ENCODE results near the gene GAN. TPM values are rescaled to one million over a fixed set of nuclear protein-coding genes. Genes with fewer than 3 reads are reported as not detected.

Gene GAN
- total and polyA plus RNA-seq, 2 experiments from 2014 or later: 1.6 to 5.7 TPM

- WGBS, 2 experiments (ENCODE audit: low coverage in 1 of 2, low lambda C conversion rate in 2 of 2, missing lambda C conversion rate in 2 of 2): 84 to 92% methylated on average over 7 of the region's 7 CpGs
- no peak overlapping the region for H3K4me2 ChIP-seq (ENCODE audit: unreplicated experiment)
- DNase-seq: peak; percentile 0
- no peaks in the 10 kb centered on the region for H3K36me3 ChIP-seq (ENCODE audit: low read depth)
- no peak overlapping the region for H3K9ac ChIP-seq
- no peak overlapping the region for H3K4me3 ChIP-seq
- peaks cover 28% of the 10 kb centered on the region for H3K4me1 ChIP-seq (ENCODE audit: insufficient read depth)
- in situ Hi-C loops (cut with MboI): no loop called here
- no peaks in the 10 kb centered on the region for H3K9me3 ChIP-seq (ENCODE audit: low read depth)
- H4K20me1 ChIP-seq (ENCODE audit: insufficient read depth): no peaks in the 10 kb centered on the region
- H2AFZ ChIP-seq: no peak overlapping the region
- H3F3A ChIP-seq (ENCODE audit: insufficient read depth): peaks cover 24% of the 10 kb centered on the region
- peaks cover 70% of the 10 kb centered on the region for H3K79me2 ChIP-seq (ENCODE audit: insufficient read depth)
- no peak overlapping the region for H3K27ac ChIP-seq
- H3K27me3 ChIP-seq (replicated peaks; ENCODE audit: insufficient read depth): no peaks in the 10 kb centered on the region
- H3K9me2 ChIP-seq (ENCODE audit: insufficient read depth): no peaks in the 10 kb centered on the region
- TF ChIP-seq EZH2 (IDR thresholded peaks at IDR 0.05; ENCODE audit: insufficient read depth, poor library complexity, severe bottlenecking) (no peak), EZH2phosphoT487 (IDR thresholded peaks at IDR 0.05; ENCODE audit: insufficient read depth, low read depth) (no peak)
Observed at GRCh38 chr16:81318711-81319110, 3.9 kb downstream of the GAN start.

- no peak overlapping the region for H2AFZ ChIP-seq
- H3K9ac ChIP-seq: 0 out of 2 replicates have a peak overlapping the region, but pooled peaks have one; percentile 5
- no peaks in the 10 kb centered on the region for H3K27me3 ChIP-seq (replicated peaks; ENCODE audit: insufficient read depth)
- H4K20me1 ChIP-seq (ENCODE audit: insufficient read depth): no peaks in the 10 kb centered on the region
- TF ChIP-seq EZH2phosphoT487 (IDR thresholded peaks at IDR 0.05; ENCODE audit: insufficient read depth, low read depth) (no peak), EZH2 (IDR thresholded peaks at IDR 0.05; ENCODE audit: insufficient read depth, poor library complexity, severe bottlenecking) (no peak)
- 57 to 62% methylated on average over 6 of the region's 6 CpGs for WGBS, 2 experiments (ENCODE audit: low coverage in 1 of 2, low lambda C conversion rate in 2 of 2, missing lambda C conversion rate in 2 of 2)
- H3K4me1 ChIP-seq (ENCODE audit: insufficient read depth): peaks cover 26% of the 10 kb centered on the region
- DNase-seq: peak; percentile 79
- H3K27ac ChIP-seq: peak overlapping the region; percentile 52
- in situ Hi-C loops (cut with MboI): no loop called here
- no peaks in the 10 kb centered on the region for H3K9me3 ChIP-seq (ENCODE audit: low read depth)
- H3K79me2 ChIP-seq (ENCODE audit: insufficient read depth): peaks cover 70% of the 10 kb centered on the region
- H3K9me2 ChIP-seq (ENCODE audit: insufficient read depth): no peaks in the 10 kb centered on the region
- H3F3A ChIP-seq (ENCODE audit: insufficient read depth): peaks cover 24% of the 10 kb centered on the region
- peak overlapping the region; percentile 15 for H3K4me3 ChIP-seq
- no peaks in the 10 kb centered on the region for H3K36me3 ChIP-seq (ENCODE audit: low read depth)
- peak overlapping the region; percentile 57 for H3K4me2 ChIP-seq (ENCODE audit: unreplicated experiment)
Observed at GRCh38 chr16:81319221-81319912, 4.6 kb downstream of the GAN start.

DNA sequence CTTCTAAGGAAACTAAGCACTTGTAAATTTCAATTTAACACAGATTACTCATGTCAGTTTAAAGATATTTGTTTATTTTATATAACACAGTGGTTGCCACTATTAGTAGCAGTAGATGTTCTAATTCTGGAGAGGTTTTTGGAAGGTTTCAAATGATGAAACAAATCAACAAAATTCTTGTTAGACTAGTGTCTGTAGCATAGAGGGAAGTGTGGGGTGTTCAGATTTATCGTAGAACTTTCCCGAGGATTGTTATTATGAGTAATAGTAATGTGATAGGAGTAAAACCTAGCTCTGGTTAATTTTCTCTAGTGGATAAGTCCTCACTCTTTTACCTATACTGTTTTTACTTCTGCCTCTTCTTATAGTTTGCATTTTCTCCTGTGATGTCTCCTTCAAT lies 6.3 kb downstream of the GAN start:
- Histone ChIP-seq H3K27me3 (replicated peaks; ENCODE audit: insufficient read depth) (no peaks in the 10 kb centered on the region), H2AFZ (no peak overlapping the region), H3K4me3 (no peak overlapping the region), H3K79me2 (ENCODE audit: insufficient read depth) (peaks cover 86% of the 10 kb centered on the region), H3K4me1 (ENCODE audit: insufficient read depth) (peaks cover 26% of the 10 kb centered on the region), H3K9ac (no peak overlapping the region), H3K27ac (no peak overlapping the region), H3K36me3 (ENCODE audit: low read depth) (no peaks in the 10 kb centered on the region), H3K9me3 (ENCODE audit: low read depth) (no peaks in the 10 kb centered on the region), H3K4me2 (ENCODE audit: unreplicated experiment) (no peak overlapping the region), H4K20me1 (ENCODE audit: insufficient read depth) (no peaks in the 10 kb centered on the region), H3F3A (ENCODE audit: insufficient read depth) (peaks cover 21% of the 10 kb centered on the region), H3K9me2 (ENCODE audit: insufficient read depth) (no peaks in the 10 kb centered on the region)
- TF ChIP-seq EZH2phosphoT487 (IDR thresholded peaks at IDR 0.05; ENCODE audit: insufficient read depth, low read depth): no peak
- TF ChIP-seq EZH2 (IDR thresholded peaks at IDR 0.05; ENCODE audit: insufficient read depth, poor library complexity, severe bottlenecking): no peak
- in situ Hi-C loops (cut with MboI): no loop called here
- DNase-seq: peak; percentile 25
- WGBS, 2 experiments (ENCODE audit: low coverage in 1 of 2, low lambda C conversion rate in 2 of 2, missing lambda C conversion rate in 2 of 2): 85 to 88% methylated on average over 2 of the region's 2 CpGs

GRCh38 chr16:81321536-81321935 lies 6.8 kb downstream of the GAN start:
- TF ChIP-seq EZH2 (IDR thresholded peaks at IDR 0.05; ENCODE audit: insufficient read depth, poor library complexity, severe bottlenecking) (no peak), EZH2phosphoT487 (IDR thresholded peaks at IDR 0.05; ENCODE audit: insufficient read depth, low read depth) (no peak)
- Histone ChIP-seq H3K4me1 (ENCODE audit: insufficient read depth) (peaks cover 26% of the 10 kb centered on the region), H2AFZ (no peak overlapping the region), H3K27ac (no peak overlapping the region), H3K36me3 (ENCODE audit: low read depth) (no peaks in the 10 kb centered on the region), H3K27me3 (replicated peaks; ENCODE audit: insufficient read depth) (no peaks in the 10 kb centered on the region), H3K4me3 (no peak overlapping the region), H3K9ac (no peak overlapping the region), H3F3A (ENCODE audit: insufficient read depth) (peaks cover 20% of the 10 kb centered on the region), H3K9me3 (ENCODE audit: low read depth) (no peaks in the 10 kb centered on the region), H4K20me1 (ENCODE audit: insufficient read depth) (no peaks in the 10 kb centered on the region), H3K4me2 (ENCODE audit: unreplicated experiment) (no peak overlapping the region), H3K9me2 (ENCODE audit: insufficient read depth) (no peaks in the 10 kb centered on the region), H3K79me2 (ENCODE audit: insufficient read depth) (peaks cover 88% of the 10 kb centered on the region)
- WGBS, 2 experiments (ENCODE audit: low coverage in 1 of 2, low lambda C conversion rate in 2 of 2, missing lambda C conversion rate in 2 of 2): 91 to 95% methylated on average over 5 of the region's 5 CpGs
- peak; percentile 3 for DNase-seq
- in situ Hi-C loops (cut with MboI): no loop called here

All from GM23248 (cell line).